HG02642 (cell line): Measurements from ENCODE around the gene ABLIM3.

Experiments used
- ATAC-seq: cut with Tn5 transposase; IDR thresholded peaks from one replicate; pipeline ENCODE4 v1.9.1; 2021; ENCODE audit warnings: mild to moderate bottlenecking; ENCODE audit not compliant: unreplicated experiment, poor library complexity

The ABLIM3 gene

DNA sequence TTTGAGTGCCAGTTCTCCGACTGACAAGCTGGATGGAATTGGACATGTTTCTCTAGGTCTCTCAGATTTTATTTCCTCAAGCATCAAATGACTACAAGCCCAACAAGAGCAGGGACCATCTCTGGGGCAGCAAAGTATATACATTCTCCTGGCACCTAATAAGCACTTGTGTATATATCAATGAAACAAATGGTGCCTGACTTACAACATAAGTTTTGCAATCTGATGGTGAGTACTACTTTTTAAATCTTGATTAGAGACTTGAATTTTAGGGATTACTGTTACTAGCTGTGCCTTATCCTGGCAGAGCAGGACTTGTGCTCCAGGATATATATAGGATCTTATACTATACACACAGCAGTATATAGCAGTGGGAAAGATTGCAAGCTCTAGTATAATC, 8.8 kb upstream of the ABLIM3 start:
- ATAC-seq = no peak

DNA sequence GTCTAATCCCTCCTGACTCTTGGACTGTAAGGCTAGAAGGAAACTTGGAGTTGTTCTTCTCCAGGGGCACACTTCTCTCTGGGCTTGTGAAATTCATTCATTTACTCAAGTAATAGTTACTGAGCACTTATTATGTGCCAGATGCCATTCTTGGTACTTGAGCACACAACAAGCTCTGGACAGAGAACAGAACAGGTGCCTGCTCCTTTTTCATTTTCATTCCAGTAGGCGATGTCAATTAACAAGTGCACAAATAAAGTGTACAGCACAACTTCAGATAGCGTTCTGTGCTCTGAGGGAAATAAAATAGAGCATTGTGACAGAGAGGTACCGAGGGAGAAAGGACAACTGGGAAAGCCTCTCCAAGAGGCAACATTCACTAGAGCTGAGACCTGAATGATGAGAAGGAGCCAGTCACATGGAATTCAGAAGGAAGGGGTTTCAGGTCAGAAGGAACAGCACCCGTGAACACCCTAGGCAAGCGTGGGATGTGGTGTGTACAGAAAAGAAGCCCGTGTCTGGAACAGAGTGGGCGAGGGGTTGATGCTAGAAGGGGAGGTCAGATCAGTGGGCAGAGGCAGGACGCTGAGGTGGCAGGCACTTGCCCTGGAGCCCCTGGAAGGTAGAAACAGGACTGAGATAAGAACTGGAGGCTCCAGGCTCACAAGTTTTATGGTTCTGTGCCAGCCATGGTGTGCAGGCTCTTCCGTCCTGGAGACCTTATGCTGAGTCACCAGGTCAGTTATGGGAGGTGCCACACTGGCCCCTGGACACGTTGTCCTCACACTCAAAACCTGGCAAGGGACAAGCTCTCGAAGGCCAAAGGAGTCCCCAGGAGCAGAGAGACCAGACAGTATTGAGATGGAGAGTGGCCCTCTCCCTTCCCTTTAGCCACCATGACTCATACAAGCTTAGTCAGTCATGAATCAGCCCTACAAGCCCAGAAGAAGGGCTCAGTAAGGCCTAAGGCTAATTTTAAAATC, 7.2 kb upstream of the ABLIM3 start:
- ATAC-seq = no peak

DNA sequence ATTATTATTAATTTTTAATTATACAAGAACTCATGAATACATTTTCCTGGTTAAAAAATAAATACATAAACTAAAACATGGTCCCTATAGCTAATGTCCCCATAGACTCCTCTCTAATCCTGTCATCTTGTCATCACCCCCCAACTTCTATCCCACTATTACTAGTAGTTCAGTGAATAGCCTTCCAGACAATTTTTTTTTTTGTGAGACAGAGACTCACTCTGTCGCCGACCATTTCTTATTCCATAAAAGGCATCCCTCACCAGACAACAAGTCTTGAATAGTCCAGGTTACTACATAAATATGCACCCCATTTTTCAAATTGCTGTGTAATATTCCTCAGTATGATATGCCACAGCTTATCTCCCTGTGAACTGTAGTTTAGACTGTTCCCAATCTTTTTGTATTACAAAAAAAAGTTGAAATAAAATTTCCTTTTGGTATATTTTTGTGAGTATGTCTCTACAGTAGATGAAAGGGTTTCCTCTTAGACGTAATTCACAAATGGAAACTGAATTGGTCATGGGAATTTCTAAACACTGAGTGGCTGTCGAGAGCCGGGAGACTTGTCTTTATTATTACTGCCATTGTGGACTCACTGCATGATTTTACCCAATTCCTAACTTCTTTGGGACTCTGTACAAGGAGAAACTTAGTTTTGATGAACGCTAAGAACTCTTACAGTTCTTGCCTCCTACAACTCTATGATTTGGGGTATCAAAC, 6.4 kb upstream of the ABLIM3 start:
- no peak for ATAC-seq

DNA sequence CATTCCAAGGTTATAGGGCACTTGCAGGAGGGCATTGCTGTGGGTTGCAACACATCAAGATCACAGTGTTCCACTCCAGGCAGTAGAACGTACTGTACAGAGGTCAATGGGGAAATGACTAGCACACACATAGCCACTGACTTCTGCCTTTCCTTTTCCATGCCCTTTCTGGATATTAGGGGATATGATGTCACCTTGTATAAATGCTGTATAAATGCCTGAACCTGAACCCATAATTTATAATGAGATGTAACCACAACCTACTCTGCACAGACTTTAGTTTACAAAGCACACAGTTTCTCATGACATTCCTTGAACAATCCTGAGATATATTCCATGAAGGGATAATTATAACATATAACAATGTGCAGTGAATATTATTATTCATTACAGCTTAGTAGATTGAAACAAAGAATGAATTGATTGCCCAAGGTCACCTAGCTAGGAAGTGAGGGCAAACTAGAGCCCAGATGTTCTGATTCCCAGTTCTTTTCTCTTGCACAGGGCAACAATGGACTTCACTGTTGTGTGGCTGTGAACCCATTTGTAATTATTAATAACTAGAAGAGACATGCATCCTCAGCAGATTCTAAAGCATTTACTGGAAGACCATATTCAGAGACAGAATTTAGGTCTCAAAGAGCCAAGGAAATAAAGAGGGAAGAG, 5.6 kb upstream of the ABLIM3 start:
- no peak for ATAC-seq

DNA sequence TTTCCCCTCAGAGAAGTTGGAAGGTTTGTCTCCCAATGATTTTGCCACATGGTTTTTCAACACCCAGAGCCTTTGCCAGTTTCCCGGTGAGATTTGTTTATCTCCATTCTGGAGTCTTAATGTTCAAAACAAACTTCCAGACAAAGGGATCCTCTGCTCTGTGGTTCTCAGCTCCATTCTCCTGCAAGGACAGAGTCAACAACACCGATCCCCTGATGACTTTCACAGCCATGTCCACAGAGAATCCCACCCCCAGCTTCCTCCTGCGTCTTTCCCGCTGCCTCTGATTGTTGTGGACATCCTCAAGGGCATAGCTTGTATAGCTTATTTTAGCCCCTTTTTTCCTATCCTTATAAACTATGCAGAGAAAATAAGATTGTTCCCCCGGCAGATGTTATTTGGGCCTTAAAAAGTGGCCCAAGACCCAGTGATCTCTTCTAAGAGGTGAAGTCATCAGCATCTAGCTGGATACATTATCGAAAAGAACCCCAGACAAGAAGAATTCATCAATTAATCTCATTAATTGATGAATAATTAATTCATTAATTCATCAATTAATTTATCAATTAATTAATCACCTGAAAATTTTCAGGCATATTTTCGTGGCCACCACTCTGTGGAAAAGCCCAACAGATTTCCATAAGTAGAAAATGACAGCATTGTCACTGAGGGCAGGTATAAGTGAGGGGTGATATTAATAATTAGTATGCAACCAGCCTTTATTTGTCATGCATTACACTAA, 2.9 kb upstream of the ABLIM3 start:
- no peak for ATAC-seq

DNA sequence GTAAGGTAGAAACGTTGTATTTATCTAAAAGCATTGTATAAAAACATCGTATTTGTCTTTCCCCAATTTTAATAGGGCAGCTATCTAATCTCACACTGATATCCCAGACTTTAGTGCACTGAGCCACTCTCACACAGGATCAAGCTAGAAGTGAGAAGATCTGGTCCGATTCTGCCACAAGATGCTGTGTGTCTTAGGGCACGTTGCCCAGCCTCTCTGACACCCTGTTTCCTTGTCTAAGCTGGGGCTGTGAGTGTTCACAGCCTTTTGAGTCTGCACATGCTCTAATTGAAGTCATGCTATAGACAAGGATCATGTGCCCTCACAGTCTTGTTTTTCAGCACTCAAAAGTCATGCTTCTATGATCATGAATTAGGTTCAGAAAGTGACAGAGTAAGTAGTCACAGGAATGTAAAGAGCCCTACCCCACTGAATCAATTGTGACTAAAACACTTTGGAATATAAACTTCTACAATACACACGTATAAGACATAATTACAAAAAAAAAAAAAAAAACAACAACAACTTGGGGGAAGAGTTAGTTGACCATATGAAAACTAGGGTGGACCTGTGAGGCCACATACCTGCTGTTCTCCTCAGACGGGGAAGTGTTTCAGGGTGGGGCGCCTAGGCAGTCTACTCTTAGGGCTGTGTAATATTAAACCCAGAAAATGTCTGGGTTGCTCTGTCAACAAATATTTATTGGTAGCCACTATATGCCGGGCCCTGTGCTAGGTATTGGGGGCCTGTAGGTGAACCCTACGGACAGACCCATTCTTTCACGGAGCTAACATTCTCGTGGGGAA, 893 bp upstream of the ABLIM3 start:
- ATAC-seq = no peak

DNA sequence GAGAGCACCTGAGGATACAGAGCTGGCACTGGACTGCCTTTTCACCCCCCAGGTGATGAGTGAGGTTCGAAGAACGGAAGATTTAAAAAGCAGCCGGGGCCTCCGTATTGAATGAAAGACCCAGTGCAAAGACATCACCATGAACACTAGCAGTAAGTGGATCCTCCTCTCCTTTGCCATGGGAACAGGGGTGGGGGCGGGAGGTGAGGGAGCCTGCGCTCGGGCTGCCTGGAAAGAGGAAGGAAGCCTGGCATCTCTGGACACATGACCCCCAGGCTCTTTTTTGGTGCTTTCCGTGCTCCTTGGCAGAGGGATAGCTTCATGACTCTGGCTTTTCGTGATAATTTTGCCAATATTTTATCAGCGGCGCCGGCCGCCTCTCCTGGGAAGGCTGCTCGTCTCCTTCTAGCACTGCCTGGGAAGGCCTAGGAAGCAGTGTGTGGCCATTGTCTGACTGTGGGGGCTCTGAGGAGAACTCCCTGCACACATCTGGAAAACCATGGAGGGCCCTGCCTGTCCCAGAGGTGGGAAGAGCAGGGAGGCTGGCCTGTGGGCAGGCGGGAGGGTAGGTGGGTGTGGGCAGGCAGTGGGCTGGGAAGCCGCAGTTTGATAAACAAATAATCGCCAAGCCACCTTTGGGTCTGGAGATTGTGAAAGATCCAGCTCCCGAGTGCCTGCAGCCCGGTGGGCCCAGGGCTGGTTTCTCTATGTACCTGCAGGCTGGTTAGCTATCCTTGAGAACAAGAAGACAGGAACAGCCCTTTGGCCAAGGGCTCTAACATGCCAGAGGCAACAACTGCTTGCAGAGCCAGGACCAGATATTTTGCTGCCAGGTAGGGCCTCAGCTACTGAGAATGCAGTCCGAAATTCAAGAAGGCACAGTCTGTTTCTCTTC, 911 bp downstream of the ABLIM3 start:
- no peak for ATAC-seq

DNA sequence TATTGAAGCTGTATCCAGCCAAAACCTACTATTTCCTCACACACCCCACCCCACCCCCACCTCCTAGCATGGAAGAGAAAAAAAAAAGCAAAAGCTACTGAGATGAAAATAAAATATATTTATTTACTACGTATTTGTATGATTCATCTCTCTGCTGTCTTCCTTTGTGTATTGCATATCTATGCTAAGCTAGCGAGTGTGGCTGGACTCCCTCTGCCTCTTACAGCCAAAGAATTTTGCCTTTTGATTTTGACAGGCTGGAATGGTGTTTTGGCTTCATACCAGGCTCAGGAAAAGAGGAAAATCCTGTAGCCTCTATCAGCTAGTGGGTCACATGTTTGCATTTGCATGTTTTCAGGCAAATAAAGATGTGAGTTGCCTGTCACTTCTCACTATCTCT, 2.2 kb downstream of the ABLIM3 start:
- ATAC-seq = no peak

DNA sequence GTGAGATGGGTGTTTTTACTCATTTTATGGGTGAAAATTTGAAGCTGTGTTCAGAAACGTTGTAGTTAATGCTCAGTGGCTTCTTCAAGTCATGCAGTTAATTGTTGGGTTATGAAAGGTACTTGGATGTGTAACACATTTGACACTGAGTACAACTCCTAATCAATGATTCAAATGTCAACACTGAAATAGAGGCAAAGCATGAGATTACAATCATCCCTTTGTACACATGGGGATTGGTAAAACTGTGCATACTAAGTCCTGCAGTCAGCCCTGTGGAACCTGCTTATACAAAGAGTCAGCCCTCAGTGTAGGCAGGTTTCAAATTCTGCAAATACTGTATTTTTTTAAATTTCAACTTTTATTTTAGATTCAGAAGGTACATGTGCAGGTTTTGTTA, 3.3 kb downstream of the ABLIM3 start:
- no peak for ATAC-seq

DNA sequence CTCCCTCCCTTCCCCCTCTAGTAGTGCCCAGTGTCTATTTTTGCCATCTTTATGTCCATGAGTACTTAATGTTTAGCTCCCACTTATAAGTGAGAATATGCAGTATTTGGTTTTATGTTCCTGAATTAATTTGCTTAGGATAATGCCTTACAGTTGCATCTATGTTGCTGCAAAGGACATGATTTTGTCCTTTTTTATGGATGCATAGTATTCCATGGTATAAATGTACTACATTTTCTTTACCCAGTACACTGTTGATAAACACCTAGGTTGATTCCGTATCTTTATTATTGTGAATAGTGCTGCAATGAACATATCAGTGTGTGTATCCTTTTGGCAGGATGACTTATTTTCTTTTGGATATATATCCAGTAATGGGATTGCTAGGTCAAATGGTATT, 3.8 kb downstream of the ABLIM3 start:
- no peak for ATAC-seq

DNA sequence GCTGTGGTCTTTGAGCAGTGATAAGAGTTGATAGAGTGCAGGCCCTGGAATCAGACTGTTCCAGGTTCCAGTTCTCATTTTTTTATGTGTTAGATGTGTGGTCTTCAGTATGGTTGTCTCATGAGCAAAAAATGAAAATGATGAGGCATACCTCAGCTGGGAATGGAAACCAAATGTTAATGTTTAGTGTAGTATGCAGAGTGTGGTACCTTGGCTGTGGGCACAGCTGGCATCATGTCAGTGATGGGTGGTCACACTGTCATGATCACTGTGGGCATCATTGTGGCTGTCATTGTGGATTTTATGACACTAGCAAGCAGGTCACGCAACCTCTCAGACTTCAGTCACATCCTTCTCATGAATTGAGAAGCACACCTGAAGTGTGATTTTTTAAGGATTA, 6.4 kb downstream of the ABLIM3 start:
- ATAC-seq = no peak

DNA sequence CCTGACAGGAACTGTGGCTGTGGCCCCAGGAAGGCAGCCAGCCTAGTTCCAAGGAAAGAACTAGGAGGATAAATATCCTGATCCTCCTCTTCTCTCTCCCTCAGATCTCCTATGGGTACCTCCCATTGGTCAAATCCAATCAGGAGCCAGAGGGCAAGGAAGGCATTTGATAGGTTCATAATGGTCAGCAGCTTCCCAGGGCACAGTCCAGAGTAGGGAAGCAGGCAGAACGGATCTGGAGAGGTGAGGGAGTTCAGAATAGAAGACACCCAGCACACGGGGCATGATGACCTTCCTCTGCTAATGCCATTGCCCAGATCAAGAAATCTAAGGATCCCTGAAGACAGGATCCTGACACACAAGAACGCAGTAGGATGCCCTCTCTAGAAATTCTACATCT, 8.6 kb downstream of the ABLIM3 start:
- no peak for ATAC-seq

DNA sequence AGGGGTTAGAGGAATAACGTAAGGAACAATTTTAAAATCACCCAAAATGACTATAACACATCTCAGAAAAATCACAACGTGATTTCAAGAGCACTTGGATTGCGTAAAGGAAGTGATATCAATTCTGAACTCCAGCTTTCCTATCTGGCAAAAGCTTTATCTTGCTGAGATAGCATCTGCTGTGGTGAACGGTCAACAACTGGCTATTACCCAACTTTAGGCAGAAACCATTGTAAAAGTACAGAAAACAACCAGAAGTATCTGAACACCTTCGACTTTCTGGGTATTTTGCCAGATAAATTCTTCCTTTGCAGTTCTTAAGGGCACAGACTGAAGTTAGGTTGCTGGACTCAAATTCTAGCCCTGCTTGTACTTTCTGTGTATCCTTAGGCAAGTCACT, 9.2 kb downstream of the ABLIM3 start:
- no peak for ATAC-seq

DNA sequence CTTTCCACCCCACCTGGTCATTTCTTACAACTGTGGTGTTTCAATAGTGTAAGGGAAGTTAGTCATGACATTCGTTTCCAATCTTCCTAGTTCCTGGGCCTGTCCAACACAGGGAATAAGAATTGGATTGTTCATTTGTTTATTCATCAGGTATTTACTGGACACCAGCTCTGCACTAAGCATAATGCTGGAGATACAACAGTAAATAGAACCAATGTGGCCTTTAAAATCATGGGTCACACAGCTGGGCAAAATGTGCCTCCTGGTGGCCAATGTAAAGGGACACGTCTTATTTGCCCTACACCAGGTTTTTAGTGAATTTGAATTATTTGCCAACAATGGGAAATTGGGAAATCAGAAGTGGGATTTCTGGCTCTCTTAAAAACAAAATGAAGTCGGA, 10.4 kb downstream of the ABLIM3 start:
- ATAC-seq = no peak

DNA sequence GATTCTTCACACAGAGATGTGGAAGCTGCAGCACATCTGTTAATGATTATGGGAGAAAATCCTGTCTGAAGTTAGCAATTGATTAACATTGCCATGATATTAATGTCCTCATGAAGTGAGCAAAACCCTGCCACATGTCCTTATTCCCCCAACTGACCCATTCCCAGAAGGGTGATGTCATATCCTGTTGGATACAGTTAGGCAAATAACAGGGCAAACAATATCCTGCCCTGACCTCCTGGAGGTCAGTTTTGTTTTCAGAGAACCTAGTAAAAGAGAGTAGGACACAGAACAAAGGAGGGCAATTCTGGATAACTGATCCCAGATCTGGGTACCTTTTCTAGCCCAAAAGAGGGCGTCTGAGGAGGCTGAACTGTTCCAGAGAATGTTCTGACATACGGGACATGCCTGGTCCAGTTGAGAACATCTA, 11.0 kb downstream of the ABLIM3 start:
- no peak for ATAC-seq

DNA sequence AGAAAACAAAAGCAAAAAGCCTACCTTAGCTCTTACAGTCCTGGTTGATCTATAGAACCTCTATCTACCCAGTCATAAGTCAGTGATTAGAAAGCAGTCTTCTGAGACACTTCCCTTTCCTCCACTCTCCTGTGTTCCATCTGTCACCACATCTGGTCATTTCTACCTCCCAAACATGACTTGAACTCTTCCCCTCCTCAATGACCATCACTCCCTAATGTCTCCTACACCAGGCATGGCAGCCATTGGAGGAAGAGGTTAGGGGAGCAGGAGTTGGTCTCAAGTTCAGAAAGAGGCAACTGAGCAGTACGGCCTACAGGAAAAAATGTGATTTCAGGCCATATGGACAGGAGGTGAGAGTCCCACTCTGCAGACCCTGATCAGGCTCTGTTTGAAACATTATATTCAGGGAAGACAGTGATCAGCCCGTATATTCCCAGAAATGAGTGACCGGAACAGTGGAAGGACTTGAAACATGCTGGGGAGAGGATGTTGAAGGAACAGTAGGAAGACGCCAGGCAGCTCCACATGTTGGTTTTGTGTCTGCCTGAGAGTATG, 12.0 kb downstream of the ABLIM3 start:
- ATAC-seq = no peak

DNA sequence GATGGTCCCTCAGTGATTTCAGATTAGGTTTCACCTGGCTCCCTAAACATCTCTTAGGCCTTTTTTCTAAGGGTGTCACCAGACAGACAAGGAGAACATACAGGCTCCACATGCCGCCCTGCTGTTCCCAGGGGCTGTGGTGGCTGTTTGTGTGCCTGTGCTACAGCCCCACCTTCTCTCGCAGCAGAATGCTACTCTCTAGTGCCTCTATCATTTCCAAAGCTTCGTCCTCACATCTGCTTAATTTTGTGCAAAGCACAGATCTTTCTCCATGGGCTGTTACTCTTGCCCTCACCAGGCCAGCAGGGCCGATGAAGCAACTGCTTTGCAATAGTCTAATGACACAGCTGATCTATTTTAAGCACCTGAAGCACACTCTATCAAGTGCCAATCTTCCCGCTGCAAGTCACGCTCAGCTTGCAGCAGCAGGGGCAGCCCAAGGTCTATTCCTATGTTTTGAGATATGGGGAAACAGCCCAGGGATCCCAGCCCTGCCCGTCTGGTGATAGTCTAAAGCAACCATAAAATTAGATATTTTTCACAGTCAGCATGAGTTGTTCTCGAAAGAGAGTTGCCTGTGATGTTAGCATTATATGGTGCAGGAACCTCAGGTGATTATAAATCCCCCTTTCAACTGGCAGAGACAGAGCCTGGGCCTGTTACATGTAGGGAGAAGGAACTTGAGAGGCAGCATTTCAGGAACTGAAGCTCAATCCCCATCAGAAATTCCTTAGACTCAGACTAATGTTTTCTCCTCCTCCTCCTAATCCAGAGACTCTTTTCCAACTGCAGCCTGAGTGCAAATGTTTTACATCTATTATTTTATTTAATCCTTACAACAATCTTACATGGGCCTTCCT, 12.7 kb downstream of the ABLIM3 start:
- ATAC-seq = no peak
